ENCODE data around the gene ASB4.

DNA sequence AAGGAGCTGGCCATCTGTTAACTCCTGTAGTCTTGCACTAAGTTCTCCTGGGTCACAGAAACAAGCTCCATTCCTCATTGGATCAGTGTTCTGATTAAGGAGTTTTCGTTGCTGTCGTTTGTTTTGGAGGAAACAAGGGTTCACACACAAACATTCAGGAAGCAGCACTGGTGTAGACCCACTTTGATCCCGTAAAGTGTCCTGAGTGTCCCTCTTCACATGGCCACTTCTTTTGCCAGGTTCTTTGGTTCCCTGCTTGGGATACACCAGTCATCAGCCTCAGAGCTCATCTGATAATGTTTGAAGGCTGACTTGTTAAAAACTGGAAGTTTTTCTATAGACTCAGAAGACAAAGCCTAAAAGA is 99.7 kb downstream of the ASB4 start:
- TF ChIP-seq EZH2 (IDR thresholded peaks at IDR 0.05) (no peak), POLR2AphosphoS5 (IDR thresholded peaks at IDR 0.05; ENCODE audit: borderline replicate concordance, low read depth, low read length) (no peak), FOXP2 (optimal IDR thresholded peaks at IDR 0.05; ENCODE audit: control extremely low read depth, extremely low read length, insufficient read depth) (no peak)

Data from SK-N-MC (cell line).